IPS DF 4.7 (cell line): ENCODE results near the gene SPRYD3.

ENCODE experiments used
- DNase-seq: peaks from one replicate; pipeline ENCODE4 v3.0.0-alpha.2; 2013; ENCODE audit warnings: low spot score; ENCODE audit errors: extremely low read depth

Gene SPRYD3

GRCh38 chr12:53078425-53079225 lies 565 bp downstream of the SPRYD3 start:
- DNase-seq: no peak

GRCh38 chr12:53077030-53077429 lies 2.2 kb downstream of the SPRYD3 start:
- no peak for DNase-seq

GRCh38 chr12:53076461-53076860 lies 2.7 kb downstream of the SPRYD3 start:
- no peak for DNase-seq

GRCh38 chr12:53074999-53075370 lies 4.2 kb downstream of the SPRYD3 start:
- DNase-seq: no peak

- DNase-seq: no peak
These were observed 4.7 kb downstream of the SPRYD3 start for GRCh38 chr12:53074283-53074998.

GRCh38 chr12:53073881-53074280 lies 5.3 kb downstream of the SPRYD3 start:
- no peak for DNase-seq

- DNase-seq: no peak
These were observed 7.3 kb downstream of the SPRYD3 start for GRCh38 chr12:53071591-53072551.

GRCh38 chr12:53070877-53071492 lies 8.2 kb downstream of the SPRYD3 start:
- no peak for DNase-seq

- no peak for DNase-seq
These were observed 9.4 kb downstream of the SPRYD3 start for GRCh38 chr12:53069621-53070410.

- no peak for DNase-seq
These were observed 10.2 kb downstream of the SPRYD3 start for GRCh38 chr12:53068811-53069585.

- no peak for DNase-seq
These were observed 11.0 kb downstream of the SPRYD3 start for GRCh38 chr12:53067993-53068770.

GRCh38 chr12:53067074-53067992 lies 11.9 kb downstream of the SPRYD3 start:
- DNase-seq: no peak

GRCh38 chr12:53065975-53066931 lies 12.9 kb downstream of the SPRYD3 start:
- DNase-seq: no peak

- no peak for DNase-seq
These were observed 13.7 kb downstream of the SPRYD3 start for GRCh38 chr12:53065470-53065869.

- no peak for DNase-seq
These were observed 14.4 kb downstream of the SPRYD3 start for GRCh38 chr12:53064613-53065436.
